ENCODE data around the gene PCP4.

Gene PCP4

GRCh38 chr21:39874759-39875158 lies 7.5 kb downstream of the PCP4 start:
- DNase-seq (ENCODE audit: low read depth) = no peak
- no peak overlapping the region for H3K4me3 ChIP-seq (ENCODE audit: low read length)
- TF ChIP-seq CTCF (IDR thresholded peaks at IDR 0.05; ENCODE audit: insufficient read depth, low read depth, low read length, missing control alignments) = no peak

DNA sequence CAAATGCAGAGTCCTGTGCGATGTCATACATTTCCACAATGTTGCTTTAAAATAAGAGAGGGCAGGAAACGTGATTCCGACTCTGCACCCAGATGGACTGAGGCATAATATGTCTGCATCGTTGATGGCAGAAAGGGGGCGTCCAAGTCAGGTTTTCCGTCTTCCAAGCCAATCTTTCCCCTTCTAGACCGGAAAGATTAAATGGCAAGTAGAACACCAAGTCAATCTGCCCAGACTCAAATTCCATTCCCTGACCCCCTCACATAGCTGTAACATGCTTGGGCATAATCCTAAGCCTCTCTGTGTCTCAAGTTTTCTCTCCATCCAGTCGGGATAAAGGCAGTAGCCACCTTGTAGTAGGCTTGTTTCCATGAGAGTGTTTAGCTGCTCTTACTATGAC lies 14.4 kb downstream of the PCP4 start:
- no peak for TF ChIP-seq CTCF (IDR thresholded peaks at IDR 0.05; ENCODE audit: insufficient read depth, low read depth, low read length, missing control alignments)
- DNase-seq (ENCODE audit: low read depth) = no peak
- no peak overlapping the region for H3K4me3 ChIP-seq (ENCODE audit: low read length)

- no peak for DNase-seq (ENCODE audit: low read depth)
- no peak for TF ChIP-seq CTCF (IDR thresholded peaks at IDR 0.05; ENCODE audit: insufficient read depth, low read depth, low read length, missing control alignments)
Measured at GRCh38 chr21:39882151-39882838, 15.1 kb downstream of the PCP4 start.

GRCh38 chr21:39882839-39883195 lies 15.6 kb downstream of the PCP4 start:
- no peak for DNase-seq (ENCODE audit: low read depth)
- TF ChIP-seq CTCF (IDR thresholded peaks at IDR 0.05; ENCODE audit: insufficient read depth, low read depth, low read length, missing control alignments) = no peak
- no peak overlapping the region for H3K4me3 ChIP-seq (ENCODE audit: low read length)

More at GRCh38 chr21:39882151-39882838, 15.1 kb downstream of the PCP4 start:
- no peak overlapping the region for H3K4me3 ChIP-seq (ENCODE audit: low read length)

DNA sequence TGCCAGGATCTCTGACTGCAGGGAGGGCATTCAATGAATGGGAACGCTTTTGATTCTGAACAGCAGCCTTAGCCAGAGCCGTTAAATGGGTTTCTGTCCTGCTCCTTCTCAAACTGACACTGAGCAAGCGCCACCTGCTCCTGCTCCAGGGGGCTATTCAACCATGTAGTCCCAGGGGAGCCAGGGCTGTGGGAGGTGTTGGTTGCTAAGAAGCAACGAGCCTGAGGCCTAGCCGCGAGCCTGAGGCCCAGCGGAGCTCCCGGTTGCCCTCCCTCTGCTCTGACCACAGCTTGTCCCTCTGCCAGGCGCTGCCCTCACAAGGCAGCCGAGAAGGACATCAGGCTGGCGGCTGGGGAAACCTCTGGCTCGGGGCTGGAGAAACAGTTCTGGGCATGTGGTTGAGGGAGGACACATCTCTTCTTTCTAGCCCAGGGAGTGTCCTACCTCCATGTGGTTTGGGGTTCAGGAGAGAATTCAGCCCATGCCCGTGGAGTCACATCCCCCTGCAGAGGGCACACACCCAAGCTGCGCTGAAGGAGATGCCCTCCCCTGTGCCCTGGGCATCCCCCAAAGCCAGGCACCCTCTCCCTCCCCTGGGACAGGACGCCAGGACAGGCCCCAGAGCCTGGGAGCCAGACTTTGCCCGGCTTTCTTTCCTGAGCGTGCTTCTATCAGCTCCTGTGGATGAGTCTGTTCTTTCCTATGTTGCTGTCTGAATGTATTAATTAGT lies 18.0 kb downstream of the PCP4 start:
- no peak overlapping the region for H3K4me3 ChIP-seq (ENCODE audit: low read length)
- no peak for DNase-seq (ENCODE audit: low read depth)
- TF ChIP-seq CTCF (IDR thresholded peaks at IDR 0.05; ENCODE audit: insufficient read depth, low read depth, low read length, missing control alignments) = no peak

- no peak for DNase-seq (ENCODE audit: low read depth)
- no peak overlapping the region for H3K4me3 ChIP-seq (ENCODE audit: low read length)
- TF ChIP-seq CTCF (IDR thresholded peaks at IDR 0.05; ENCODE audit: insufficient read depth, low read depth, low read length, missing control alignments) = no peak
Measured at GRCh38 chr21:39888848-39889247, 21.6 kb downstream of the PCP4 start.

Data from epithelial cell of esophagus (primary cell).